Measurements from ENCODE around the gene CTNND2.

GRCh38 chr5:11509793-11510192 is 394.5 kb downstream of the CTNND2 start:
- TF ChIP-seq CTCF (IDR thresholded peaks at IDR 0.05; ENCODE audit: borderline replicate concordance, extremely low read depth, low read length, poor library complexity, severe bottlenecking) (no peak), EZH2 (IDR thresholded peaks at IDR 0.05; ENCODE audit: borderline replicate concordance, low read depth, low read length, severe bottlenecking) (no peak)

All from DND-41 (cell line).